ENCODE data around the gene DENND1B.

Gene DENND1B

GRCh38 chr1:197462539-197462938 lies 312.7 kb downstream of the DENND1B start:
- no peak for DNase-seq
